ENCODE results near the gene SART1.

- TF ChIP-seq CTCF (IDR thresholded peaks at IDR 0.05; ENCODE audit: low read length): no peak
- no peak for TF ChIP-seq EZH2 (IDR thresholded peaks at IDR 0.05; ENCODE audit: borderline replicate concordance, low read length)
These were observed 53.4 kb downstream of the SART1 start for GRCh38 chr11:66014804-66015453.

Data from OCI-LY1 (cell line).